Caco-2 (cell line): ENCODE measurements around the gene CEBPA. TPM values are rescaled to one million over a fixed set of nuclear protein-coding genes. Genes with fewer than 3 reads are reported as not detected.

Source experiments
- BruUV-seq: library from RNA; stranded (reverse); fragments of 400-500 nt; replicated peaks from 2 replicates; lab custom pipeline; 2021; lab: Mats Ljungman, UMichigan
- CTCF ChIA-PET: fragments of 300-600 bp; sonication (Branson Sonifier 250); formaldehyde crosslinking; loops from one replicate; lab custom pipeline; 2022; ENCODE audit warnings: antibody characterized with exemption; lab: Charles Lee
- POLR2A ChIA-PET: fragments of 300-600 bp; sonication (Branson Sonifier 250); formaldehyde crosslinking; loops from one replicate; lab custom pipeline; 2022; ENCODE audit warnings: antibody characterized with exemption; lab: Charles Lee
- DNase-seq, 2 experiments: peaks; one replicate each; pipeline versions ENCODE4 v3.0.0 to v3.0.0-alpha.2; 2020 to 2022
- H3K27me3 ChIP-seq: replicated peaks from 2 replicates; pipeline ENCODE4 v1.6.0; 2011; ENCODE audit warnings: low read length; ENCODE audit not compliant: control insufficient read depth, insufficient read depth
- H3K36me3 ChIP-seq: 2 replicates; pipeline ENCODE4 v1.5.1; 2011; ENCODE audit warnings: low read length; ENCODE audit not compliant: control insufficient read depth, insufficient read depth
- H3K4me1 ChIP-seq: fragments of 250-450 bp; sonication (Bioruptor Pico); 2 replicates; pipeline ENCODE4 v1.5.1; 2020; ENCODE audit warnings: mild to moderate bottlenecking
- H3K4me3 ChIP-seq: 2 replicates; pipeline ENCODE4 v1.5.1; 2011; ENCODE audit warnings: low read depth, mild to moderate bottlenecking, control low read depth, low read length
- H3K9me3 ChIP-seq: fragments of 250-450 bp; sonication (Bioruptor Pico); 2 replicates; pipeline ENCODE4 v1.5.1; 2020; ENCODE audit warnings: mild to moderate bottlenecking, moderate library complexity
- H3K27ac Mint-ChIP-seq: one replicate; pipeline ENCODE4 v1.8.0; 2022; ENCODE audit warnings: mixed read lengths; ENCODE audit not compliant: unreplicated experiment
- H3K27me3 Mint-ChIP-seq: one replicate; pipeline ENCODE4 v1.8.0; 2022; ENCODE audit warnings: mixed read lengths; ENCODE audit not compliant: insufficient read depth, unreplicated experiment
- H3K36me3 Mint-ChIP-seq: one replicate; pipeline ENCODE4 v1.8.0; 2022; ENCODE audit warnings: mild to moderate bottlenecking, mixed read lengths; ENCODE audit not compliant: insufficient read depth, unreplicated experiment
- H3K4me1 Mint-ChIP-seq: one replicate; pipeline ENCODE4 v1.8.0; 2022; ENCODE audit warnings: low read depth, mixed read lengths; ENCODE audit not compliant: unreplicated experiment
- H3K4me3 Mint-ChIP-seq: one replicate; pipeline ENCODE4 v1.8.0; 2022; ENCODE audit warnings: mild to moderate bottlenecking, moderate library complexity, mixed read lengths; ENCODE audit not compliant: unreplicated experiment
- H3K9me3 Mint-ChIP-seq: one replicate; pipeline ENCODE4 v1.8.0; 2022; ENCODE audit warnings: mixed read lengths; ENCODE audit not compliant: unreplicated experiment
- intact Hi-C: fragments of 100-400 bp; cut with micrococcal nuclease; formaldehyde crosslinking; loops from one replicate; pipeline ENCODE4 v1.10.0; 2022; ENCODE audit not compliant: unreplicated experiment
- total RNA-seq: library from RNA; stranded (reverse); gene quantifications from 2 replicates; pipeline ENCODE4 v1.2.3, GENCODE V29; 2022
- TF ChIP-seq, protein P1 (sequence below), 2 experiments: fragments of 200-600 bp in 1 of 2; IDR thresholded peaks; 1 replicate in 1 of 2; 2 replicates in 1 of 2; pipeline versions ENCODE4 v1.5.1 to v1.8.0; 2011 to 2022; ENCODE audit warnings: antibody characterized with exemption in 1 of 2, control low read depth in 1 of 2, inconsistent platforms in 1 of 2, low read depth in 1 of 2, low read length in 1 of 2, mild to moderate bottlenecking in 1 of 2, moderate library complexity in 1 of 2; ENCODE audit not compliant: insufficient read depth in 1 of 2, severe bottlenecking in 1 of 2, unreplicated experiment in 1 of 2

The CEBPA gene
- total RNA-seq, 1 experiment from 2014 or later: 110 TPM

DNA sequence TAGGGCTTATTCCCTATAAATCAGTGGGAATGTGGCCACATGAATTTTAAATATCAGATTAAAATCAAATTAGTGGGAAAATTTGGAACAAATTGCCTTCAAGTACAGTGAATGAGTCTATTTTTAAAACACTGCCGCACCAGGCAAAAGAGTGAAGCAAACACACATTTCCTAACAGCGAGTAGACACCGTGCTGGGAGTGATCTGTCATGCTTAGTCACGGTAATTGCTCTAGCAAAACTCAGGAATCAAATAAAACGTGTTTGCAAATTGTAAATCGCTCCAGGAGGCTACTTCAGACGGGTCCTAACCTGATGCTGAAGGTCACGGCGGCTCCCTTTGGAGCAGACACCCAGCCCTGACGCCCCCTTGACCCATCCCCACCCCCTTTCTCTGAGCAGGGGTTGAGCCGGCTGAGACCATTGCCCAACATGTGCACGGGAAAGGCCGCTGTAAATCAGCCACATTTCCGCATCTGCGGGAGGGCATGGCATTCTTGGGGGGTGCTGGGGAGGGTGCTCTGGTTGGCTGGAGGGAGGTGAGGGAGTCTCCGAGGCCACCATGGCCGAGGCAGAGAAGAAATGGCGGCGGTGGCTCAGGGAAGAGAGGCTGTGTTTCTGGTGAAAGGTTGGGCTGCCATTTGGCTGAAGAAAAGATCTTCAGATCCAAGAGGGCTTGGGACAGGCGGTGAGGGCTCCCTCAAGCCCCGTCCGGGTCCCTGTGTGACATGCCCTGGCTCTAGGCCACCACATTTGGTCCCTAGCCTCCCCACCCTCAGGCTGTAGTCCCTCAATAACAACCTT, 8.9 kb downstream of the CEBPA start:
- peak overlapping the region; percentile 69 for H3K4me3 Mint-ChIP-seq

DNA sequence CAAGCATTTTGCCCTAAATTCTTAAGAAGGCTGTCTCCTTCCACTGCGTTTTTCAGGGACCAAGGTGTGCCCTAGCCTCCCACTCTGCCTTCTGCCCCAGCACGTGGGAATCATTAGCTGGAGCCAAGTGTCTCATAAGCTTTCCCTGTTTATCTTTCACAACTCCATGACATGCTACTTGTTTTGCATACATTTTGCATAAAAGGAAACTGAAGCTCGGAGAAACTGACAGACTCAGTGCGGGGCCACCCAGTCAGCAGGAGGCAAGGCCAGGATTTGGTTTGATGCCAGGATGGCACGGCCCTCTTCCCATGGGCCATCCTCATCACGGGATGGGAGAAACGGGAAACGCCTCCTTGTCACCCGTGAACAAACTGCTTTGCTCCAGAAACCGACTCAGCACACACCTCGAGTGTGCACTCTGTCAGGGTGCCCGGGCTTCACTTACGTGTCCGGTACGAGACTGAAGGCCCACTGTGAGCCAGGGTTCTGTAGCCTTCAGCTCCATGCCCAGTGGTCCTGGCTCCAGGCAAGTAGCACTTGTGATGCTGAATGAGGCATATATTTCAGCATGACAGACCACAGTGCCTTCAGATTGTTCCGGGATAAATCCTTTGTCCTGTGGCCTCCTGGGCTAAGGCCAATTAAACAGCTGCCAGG, 9.6 kb downstream of the CEBPA start:
- H3K27me3 ChIP-seq: no peaks in the 10 kb centered on the region
- POLR2A ChIA-PET: interaction anchor here (0.5 to 1.7 kb wide), 3 partner anchors 10 to 233 kb away, joined by 5 to 18 read pairs (median 6); partner anchors contain the start of gene CEBPG
- peaks cover 61% of the 10 kb centered on the region for H3K4me1 ChIP-seq
- TSS peak; percentile 74 for BruUV-seq
- H3K9me3 Mint-ChIP-seq: peaks cover 18% of the 10 kb centered on the region
- H3K9me3 ChIP-seq: peaks cover 5% of the 10 kb centered on the region; the same call in 1 of the 2 replicates
- no peaks in the 10 kb centered on the region for H3K27me3 Mint-ChIP-seq
- H3K27ac Mint-ChIP-seq: peak overlapping the region; percentile 97
- DNase-seq: no peak
- peaks cover 15% of the 10 kb centered on the region for H3K36me3 Mint-ChIP-seq
- intact Hi-C loops: loop anchor here (1.0 to 5.0 kb wide), 5 partner anchors 10 to 110 kb away; partner anchors contain the start of gene CEBPA
- TF ChIP-seq, protein P1, sequence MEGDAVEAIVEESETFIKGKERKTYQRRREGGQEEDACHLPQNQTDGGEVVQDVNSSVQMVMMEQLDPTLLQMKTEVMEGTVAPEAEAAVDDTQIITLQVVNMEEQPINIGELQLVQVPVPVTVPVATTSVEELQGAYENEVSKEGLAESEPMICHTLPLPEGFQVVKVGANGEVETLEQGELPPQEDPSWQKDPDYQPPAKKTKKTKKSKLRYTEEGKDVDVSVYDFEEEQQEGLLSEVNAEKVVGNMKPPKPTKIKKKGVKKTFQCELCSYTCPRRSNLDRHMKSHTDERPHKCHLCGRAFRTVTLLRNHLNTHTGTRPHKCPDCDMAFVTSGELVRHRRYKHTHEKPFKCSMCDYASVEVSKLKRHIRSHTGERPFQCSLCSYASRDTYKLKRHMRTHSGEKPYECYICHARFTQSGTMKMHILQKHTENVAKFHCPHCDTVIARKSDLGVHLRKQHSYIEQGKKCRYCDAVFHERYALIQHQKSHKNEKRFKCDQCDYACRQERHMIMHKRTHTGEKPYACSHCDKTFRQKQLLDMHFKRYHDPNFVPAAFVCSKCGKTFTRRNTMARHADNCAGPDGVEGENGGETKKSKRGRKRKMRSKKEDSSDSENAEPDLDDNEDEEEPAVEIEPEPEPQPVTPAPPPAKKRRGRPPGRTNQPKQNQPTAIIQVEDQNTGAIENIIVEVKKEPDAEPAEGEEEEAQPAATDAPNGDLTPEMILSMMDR (IDR thresholded peaks at IDR 0.05; ENCODE audit: insufficient read depth in 1 of 2, low read depth in 1 of 2, low read length in 1 of 2, severe bottlenecking in 1 of 2, unreplicated experiment in 1 of 2): no peak
- H3K4me3 ChIP-seq: no peak overlapping the region
- CTCF ChIA-PET: interaction anchor here (0.6 to 1.5 kb wide), 6 partner anchors 8 to 439 kb away, joined by 3 to 7 read pairs (median 3); partner anchors contain the start of gene CEBPG
- H3K4me3 Mint-ChIP-seq: peak overlapping the region; percentile 69
- peaks cover 41% of the 10 kb centered on the region for H3K4me1 Mint-ChIP-seq
- H3K36me3 ChIP-seq: no peaks in the 10 kb centered on the region

More for the DNA sequence above, 8.9 kb downstream of the CEBPA start:
- BruUV-seq: no TSS peak
- intact Hi-C loops: loop anchor here (1.0 to 5.0 kb wide), 5 partner anchors 9 to 109 kb away; partner anchors contain the start of gene CEBPA
- Mint-ChIP-seq H3K36me3 (peaks cover 19% of the 10 kb centered on the region), H3K27ac (peak overlapping the region; percentile 97), H3K9me3 (peaks cover 10% of the 10 kb centered on the region), H3K4me1 (peaks cover 43% of the 10 kb centered on the region), H3K27me3 (no peaks in the 10 kb centered on the region)
- TF ChIP-seq, protein P1 (IDR thresholded peaks at IDR 0.05; ENCODE audit: insufficient read depth in 1 of 2, low read depth in 1 of 2, low read length in 1 of 2, severe bottlenecking in 1 of 2, unreplicated experiment in 1 of 2): no peak
- H3K36me3 ChIP-seq: no peaks in the 10 kb centered on the region
- peak; percentile 93 to 95 for DNase-seq
- ChIA-PET CTCF (interaction anchor here (0.6 to 1.5 kb wide), 3 partner anchors 47 to 137 kb away, joined by 3 to 4 read pairs (median 3); partner anchors contain the start of gene CEBPG), POLR2A (interaction anchor here (1.0 to 1.7 kb wide), 2 partner anchors 9 to 80 kb away, joined by 5 to 18 read pairs; partner anchors contain the start of gene CEBPG)
- H3K9me3 ChIP-seq: peaks cover 5% of the 10 kb centered on the region; the same call in 1 of the 2 replicates
- H3K4me3 ChIP-seq: no peak overlapping the region
- peaks cover 68% of the 10 kb centered on the region for H3K4me1 ChIP-seq
- no peaks in the 10 kb centered on the region for H3K27me3 ChIP-seq
